Frontal cortex (tissue), 4 donors: ENCODE results near the gene CD2AP. TPM values are rescaled to one million over a fixed set of nuclear protein-coding genes. Genes with fewer than 3 reads are reported as not detected.
"Not testable (repeated sequence)": the region's sequence is repeated elsewhere in the genome, so short reads cannot be mapped to it uniquely, and the experiment has no call there.

Experiments used
- DNase-seq, 2 donors: peaks; one replicate each; pipeline ENCODE4 v3.0.0; 2012; ENCODE audit warnings: low spot score in 2 of 2
- FAIRE-seq: peaks from 2 replicates; lab custom pipeline; 2012; peaks lifted over from hg19 to GRCh38; lab: Jason Lieb, UNC
- total RNA-seq: library from RNA; depleted of rRNA; stranded (reverse); fragments of >200 nt; gene quantifications from one replicate; pipeline ENCODE4 v1.2.3, GENCODE V29; 2014
- donor health status: control.
- donor health status: control.
- donor health status: control.

Gene CD2AP
- total RNA-seq, 1 donor from 2014 or later, result 17.9 TPM

GRCh38 chr6:47456536-47456975 lies 21.0 kb upstream of the CD2AP start:
- DNase-seq, result no peak
- FAIRE-seq, result no peak

- no peak for DNase-seq
- FAIRE-seq, result no peak
These were observed 20.2 kb upstream of the CD2AP start for GRCh38 chr6:47457370-47457769.

- FAIRE-seq (no peak), DNase-seq (no peak)
These were observed 13.5 kb upstream of the CD2AP start for GRCh38 chr6:47464052-47464451.

- DNase-seq (no peak), FAIRE-seq (no peak)
These were observed 12.5 kb upstream of the CD2AP start for GRCh38 chr6:47465117-47465516.

- DNase-seq (no peak), FAIRE-seq (no peak)
These were observed 5.7 kb upstream of the CD2AP start for GRCh38 chr6:47471911-47472310.

GRCh38 chr6:47473791-47474346 lies 3.7 kb upstream of the CD2AP start:
- no peak for DNase-seq
- FAIRE-seq, result no peak

GRCh38 chr6:47475319-47475816 lies 2.2 kb upstream of the CD2AP start:
- FAIRE-seq, result no peak
- no peak for DNase-seq

GRCh38 chr6:47476781-47477496 lies 650 bp upstream of the CD2AP start:
- DNase-seq, result no peak
- FAIRE-seq, result no peak

- DNase-seq (peak in 1 of 2 donors; percentile 24), FAIRE-seq (no peak)
These were observed 897 bp downstream of the CD2AP start for GRCh38 chr6:47478233-47479139.

- no peak for FAIRE-seq
- DNase-seq, result no peak
These were observed 1.5 kb downstream of the CD2AP start for GRCh38 chr6:47479140-47479508.

- no peak for FAIRE-seq
- no peak for DNase-seq
These were observed 2.3 kb downstream of the CD2AP start for GRCh38 chr6:47479874-47480273.

GRCh38 chr6:47481213-47481612 lies 3.6 kb downstream of the CD2AP start:
- not testable (repeated sequence) for DNase-seq

GRCh38 chr6:47481806-47482205 lies 4.2 kb downstream of the CD2AP start:
- DNase-seq, result no peak
- FAIRE-seq, result no peak

More at GRCh38 chr6:47481213-47481612, 3.6 kb downstream of the CD2AP start:
- FAIRE-seq, result not testable (repeated sequence)

- FAIRE-seq (no peak), DNase-seq (no peak)
These were observed 5.9 kb downstream of the CD2AP start for GRCh38 chr6:47483516-47483852.

- no peak for FAIRE-seq
These were observed 6.4 kb downstream of the CD2AP start for GRCh38 chr6:47483853-47484546.

GRCh38 chr6:47484616-47485015 lies 7.0 kb downstream of the CD2AP start:
- FAIRE-seq (no peak), DNase-seq (no peak)

More at GRCh38 chr6:47483853-47484546, 6.4 kb downstream of the CD2AP start:
- DNase-seq, result no peak

GRCh38 chr6:47485083-47485482 lies 7.5 kb downstream of the CD2AP start:
- FAIRE-seq (no peak), DNase-seq (no peak)

- no peak for FAIRE-seq
These were observed 8.0 kb downstream of the CD2AP start for GRCh38 chr6:47485491-47486135.

GRCh38 chr6:47489995-47490394 lies 12.4 kb downstream of the CD2AP start:
- FAIRE-seq, result no peak
- no peak for DNase-seq

More at GRCh38 chr6:47485491-47486135, 8.0 kb downstream of the CD2AP start:
- no peak for DNase-seq
